ENCODE results near the gene SDCCAG8.

DNA sequence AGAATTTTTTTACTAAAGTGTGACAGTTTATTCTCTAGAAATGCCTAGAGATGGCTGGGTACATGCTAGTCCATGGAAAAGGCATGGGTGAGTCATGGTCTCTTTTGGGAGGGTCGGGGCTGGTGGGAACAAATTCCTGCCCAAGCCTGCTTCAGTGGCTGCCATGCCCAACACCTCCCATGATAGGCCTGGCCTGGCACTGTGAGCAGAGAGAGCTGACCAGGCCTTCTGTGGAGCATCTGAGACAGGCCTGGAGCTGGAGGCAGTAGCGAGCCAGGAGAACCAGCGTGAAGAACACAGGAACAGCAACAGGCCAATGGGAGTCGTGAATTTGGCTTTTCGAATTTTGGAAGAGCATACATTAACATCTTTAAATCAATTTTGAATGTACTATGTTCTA is 209.2 kb downstream of the SDCCAG8 start:
- TF ChIP-seq, protein P1, sequence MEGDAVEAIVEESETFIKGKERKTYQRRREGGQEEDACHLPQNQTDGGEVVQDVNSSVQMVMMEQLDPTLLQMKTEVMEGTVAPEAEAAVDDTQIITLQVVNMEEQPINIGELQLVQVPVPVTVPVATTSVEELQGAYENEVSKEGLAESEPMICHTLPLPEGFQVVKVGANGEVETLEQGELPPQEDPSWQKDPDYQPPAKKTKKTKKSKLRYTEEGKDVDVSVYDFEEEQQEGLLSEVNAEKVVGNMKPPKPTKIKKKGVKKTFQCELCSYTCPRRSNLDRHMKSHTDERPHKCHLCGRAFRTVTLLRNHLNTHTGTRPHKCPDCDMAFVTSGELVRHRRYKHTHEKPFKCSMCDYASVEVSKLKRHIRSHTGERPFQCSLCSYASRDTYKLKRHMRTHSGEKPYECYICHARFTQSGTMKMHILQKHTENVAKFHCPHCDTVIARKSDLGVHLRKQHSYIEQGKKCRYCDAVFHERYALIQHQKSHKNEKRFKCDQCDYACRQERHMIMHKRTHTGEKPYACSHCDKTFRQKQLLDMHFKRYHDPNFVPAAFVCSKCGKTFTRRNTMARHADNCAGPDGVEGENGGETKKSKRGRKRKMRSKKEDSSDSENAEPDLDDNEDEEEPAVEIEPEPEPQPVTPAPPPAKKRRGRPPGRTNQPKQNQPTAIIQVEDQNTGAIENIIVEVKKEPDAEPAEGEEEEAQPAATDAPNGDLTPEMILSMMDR (tag by site-specific recombination; IDR thresholded peaks at IDR 0.05) = no peak
- TF ChIP-seq YY1 (tag by site-specific recombination; IDR thresholded peaks at IDR 0.05) = no peak
- no peak for TF ChIP-seq WT1 (tag by site-specific recombination; IDR thresholded peaks at IDR 0.05)
- no peak for TF ChIP-seq HOXD13 (CRISPR knock-in tag; IDR thresholded peaks at IDR 0.05; ENCODE audit: borderline replicate concordance)
- no peak for TF ChIP-seq TCF7L2 (IDR thresholded peaks at IDR 0.05; ENCODE audit: borderline replicate concordance, low read depth, low read length)
- TF ChIP-seq, protein P2, sequence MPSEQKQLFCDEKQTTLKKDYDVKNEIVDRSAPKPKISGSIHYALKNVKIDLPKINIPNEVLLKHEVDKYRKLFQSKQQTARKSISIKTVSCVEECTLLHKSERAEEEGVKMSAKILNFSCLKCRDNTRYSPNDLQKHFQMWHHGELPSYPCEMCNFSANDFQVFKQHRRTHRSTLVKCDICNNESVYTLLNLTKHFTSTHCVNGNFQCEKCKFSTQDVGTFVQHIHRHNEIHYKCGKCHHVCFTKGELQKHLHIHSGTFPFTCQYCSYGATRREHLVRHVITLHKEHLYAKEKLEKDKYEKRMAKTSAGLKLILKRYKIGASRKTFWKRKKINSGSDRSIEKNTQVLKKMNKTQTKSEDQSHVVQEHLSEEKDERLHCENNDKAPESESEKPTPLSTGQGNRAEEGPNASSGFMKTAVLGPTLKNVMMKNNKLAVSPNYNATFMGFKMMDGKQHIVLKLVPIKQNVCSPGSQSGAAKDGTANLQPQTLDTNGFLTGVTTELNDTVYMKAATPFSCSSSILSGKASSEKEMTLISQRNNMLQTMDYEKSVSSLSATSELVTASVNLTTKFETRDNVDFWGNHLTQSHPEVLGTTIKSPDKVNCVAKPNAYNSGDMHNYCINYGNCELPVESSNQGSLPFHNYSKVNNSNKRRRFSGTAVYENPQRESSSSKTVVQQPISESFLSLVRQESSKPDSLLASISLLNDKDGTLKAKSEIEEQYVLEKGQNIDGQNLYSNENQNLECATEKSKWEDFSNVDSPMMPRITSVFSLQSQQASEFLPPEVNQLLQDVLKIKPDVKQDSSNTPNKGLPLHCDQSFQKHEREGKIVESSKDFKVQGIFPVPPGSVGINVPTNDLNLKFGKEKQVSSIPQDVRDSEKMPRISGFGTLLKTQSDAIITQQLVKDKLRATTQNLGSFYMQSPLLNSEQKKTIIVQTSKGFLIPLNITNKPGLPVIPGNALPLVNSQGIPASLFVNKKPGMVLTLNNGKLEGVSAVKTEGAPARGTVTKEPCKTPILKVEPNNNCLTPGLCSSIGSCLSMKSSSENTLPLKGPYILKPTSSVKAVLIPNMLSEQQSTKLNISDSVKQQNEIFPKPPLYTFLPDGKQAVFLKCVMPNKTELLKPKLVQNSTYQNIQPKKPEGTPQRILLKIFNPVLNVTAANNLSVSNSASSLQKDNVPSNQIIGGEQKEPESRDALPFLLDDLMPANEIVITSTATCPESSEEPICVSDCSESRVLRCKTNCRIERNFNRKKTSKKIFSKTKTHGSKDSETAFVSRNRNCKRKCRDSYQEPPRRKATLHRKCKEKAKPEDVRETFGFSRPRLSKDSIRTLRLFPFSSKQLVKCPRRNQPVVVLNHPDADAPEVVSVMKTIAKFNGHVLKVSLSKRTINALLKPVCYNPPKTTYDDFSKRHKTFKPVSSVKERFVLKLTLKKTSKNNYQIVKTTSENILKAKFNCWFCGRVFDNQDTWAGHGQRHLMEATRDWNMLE (tag by site-specific recombination; conservative IDR thresholded peaks at IDR 0.05; ENCODE audit: low read depth) = no peak
- no peak for TF ChIP-seq ZNF157 (tag by site-specific recombination; IDR thresholded peaks at IDR 0.05)
- TF ChIP-seq ZNF561 (tag by site-specific recombination; IDR thresholded peaks at IDR 0.05; ENCODE audit: borderline replicate concordance) = no peak
- TF ChIP-seq KLF9 (tag by site-specific recombination; IDR thresholded peaks at IDR 0.05; ENCODE audit: low read depth) = no peak
- no peak for TF ChIP-seq ZNF623 (tag by site-specific recombination; IDR thresholded peaks at IDR 0.05)

Measured in HEK293 (cell line).